Epithelial cell of proximal tubule (primary cell): ENCODE measurements around the gene ZNF324. TPM values are rescaled to one million over a fixed set of nuclear protein-coding genes. Genes with fewer than 3 reads are reported as not detected.
"Not testable (repeated sequence)": the region's sequence is repeated elsewhere in the genome, so short reads cannot be mapped to it uniquely, and the experiment has no call there.

Experiments
- DNase-seq: peaks from one replicate; pipeline ENCODE4 v3.0.0-alpha.2; 2011; ENCODE audit warnings: low read depth
- H3K4me3 ChIP-seq: 2 replicates; pipeline ENCODE4 v1.5.1; 2011; ENCODE audit warnings: low read depth, mild to moderate bottlenecking, low read length
- CTCF ChIP-seq: conservative IDR thresholded peaks from 2 replicates; pipeline ENCODE4 v1.5.1; 2012; ENCODE audit warnings: low read depth, mild to moderate bottlenecking, low read length
- total RNA-seq: library from RNA; depleted of rRNA; stranded (reverse); fragments of >200 nt; gene quantifications from 2 replicates; pipeline ENCODE4 v1.2.3, GENCODE V29; 2015

The ZNF324 gene
- total RNA-seq, 1 donor from 2014 or later = 7.2 TPM

DNA sequence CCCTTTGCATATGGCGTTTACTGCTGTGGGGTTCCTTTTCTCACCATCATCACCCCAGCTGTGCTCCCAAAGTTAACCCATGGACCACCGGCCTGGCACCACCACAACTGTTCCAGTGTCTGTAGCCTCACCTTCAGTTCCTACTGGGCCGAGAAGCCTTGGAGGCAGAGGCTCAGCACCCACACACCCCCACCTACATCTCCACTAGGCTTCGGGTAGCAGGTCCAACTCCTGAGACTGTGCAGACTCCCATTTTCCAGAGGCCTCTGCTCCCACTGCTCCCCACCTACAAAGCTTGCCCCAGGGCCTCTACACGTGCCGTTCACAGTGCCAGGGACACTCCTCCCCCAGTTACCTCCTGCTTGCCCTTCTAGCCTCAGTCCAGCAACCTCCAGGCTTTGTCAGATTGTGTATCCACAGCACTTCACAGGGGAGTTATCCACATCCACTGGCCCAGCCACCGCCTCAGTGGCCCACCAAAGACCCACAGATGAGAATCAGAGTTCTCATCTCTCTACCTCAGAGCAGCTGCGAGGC lies 30.8 kb downstream of the ZNF324 start:
- no peak for DNase-seq
- no peak for TF ChIP-seq CTCF
- H3K4me3 ChIP-seq = no peak overlapping the region

DNA sequence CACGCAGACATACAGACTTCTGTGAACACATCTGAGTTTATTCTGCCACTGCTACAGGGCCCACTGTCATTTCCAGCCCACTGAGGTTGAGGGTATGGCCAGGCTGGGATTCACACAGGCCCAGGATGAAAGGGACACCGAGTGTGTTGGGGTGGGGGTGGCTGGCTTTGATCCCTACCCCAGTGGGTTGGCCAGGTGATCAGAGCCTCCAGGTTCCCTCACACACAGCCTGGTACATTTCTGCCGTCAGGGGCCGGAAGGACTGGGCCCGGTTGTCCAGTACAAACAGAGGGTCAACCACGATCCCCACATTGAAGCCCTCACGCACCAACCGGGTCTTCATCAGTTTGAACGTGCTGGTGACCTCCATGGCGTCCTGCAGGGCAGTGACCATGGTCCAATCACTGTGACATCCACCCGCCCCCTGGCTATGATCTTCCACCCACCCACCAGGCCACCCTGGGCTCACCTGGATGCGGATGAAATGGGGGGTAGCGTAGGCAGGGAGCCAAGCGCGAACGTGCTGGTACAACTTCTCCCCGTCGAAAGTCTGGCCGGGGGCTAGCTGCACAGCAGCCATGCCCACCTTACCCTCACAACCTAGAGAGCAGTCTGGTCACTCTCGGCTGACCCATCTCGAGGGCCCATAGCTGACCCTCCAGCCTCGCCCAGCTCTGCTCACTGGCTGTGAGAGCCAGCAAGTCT lies 31.6 kb downstream of the ZNF324 start:
- DNase-seq = no peak
- no peak for TF ChIP-seq CTCF
- peak overlapping the region; percentile 75 for H3K4me3 ChIP-seq

GRCh38 chr19:58499021-58499927 lies 32.4 kb downstream of the ZNF324 start:
- peak; percentile 43 for TF ChIP-seq CTCF
- peak overlapping the region; percentile 75 for H3K4me3 ChIP-seq
- DNase-seq = peak; percentile 83

- peak overlapping the region; percentile 75 for H3K4me3 ChIP-seq
- DNase-seq = no peak
- no peak for TF ChIP-seq CTCF
Measured at GRCh38 chr19:58500242-58500641, 33.4 kb downstream of the ZNF324 start.

GRCh38 chr19:58507602-58508223 lies 40.8 kb downstream of the ZNF324 start:
- not testable (repeated sequence) for H3K4me3 ChIP-seq, DNase-seq

DNA sequence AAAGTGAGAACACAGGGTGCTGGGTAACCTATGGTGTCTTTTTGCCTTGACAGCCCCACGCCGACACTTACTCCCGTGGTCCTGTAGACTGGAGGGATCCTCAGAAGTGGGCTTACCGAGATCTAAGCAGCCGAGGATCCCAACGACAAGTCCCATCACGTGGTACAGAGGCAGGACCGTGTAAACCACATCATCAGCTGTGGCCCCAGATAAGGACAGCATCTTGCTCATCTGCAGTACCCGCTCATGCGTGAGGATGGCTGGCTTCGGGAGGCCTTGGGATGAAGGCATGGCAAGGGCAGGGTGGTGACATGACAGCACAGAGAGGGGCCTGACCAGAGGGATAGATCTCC lies 42.8 kb downstream of the ZNF324 start:
- no peak overlapping the region for H3K4me3 ChIP-seq
- no peak for TF ChIP-seq CTCF
- no peak for DNase-seq

GRCh38 chr19:58510084-58510862 lies 43.4 kb downstream of the ZNF324 start:
- no peak for TF ChIP-seq CTCF
- H3K4me3 ChIP-seq = no peak overlapping the region
- DNase-seq = no peak
